ENCODE measurements around the gene CNTN6. TPM values are rescaled to one million over a fixed set of nuclear protein-coding genes. Genes with fewer than 3 reads are reported as not detected.

Gene CNTN6
- total RNA-seq, 1 experiment from 2014 or later, result not detected

GRCh38 chr3:1232276-1232675, 139.5 kb downstream of the CNTN6 start:
- Histone ChIP-seq H3K9me3 (ENCODE audit: control insufficient read depth in 1 of 2, insufficient read depth in 1 of 2, low read depth in 1 of 2, low read length in 2 of 2) (peaks cover 11 to 17% of the 10 kb centered on the region in 2 experiments; a peak in 3 of 4 replicates), H3K9ac (ENCODE audit: low read length) (no peak overlapping the region), H3K27me3 (ENCODE audit: insufficient read depth, low read length) (no peaks in the 10 kb centered on the region), H3K4me1 (ENCODE audit: control insufficient read depth in 1 of 2, insufficient read depth in 2 of 2, low read length in 2 of 2) (no peaks in the 10 kb centered on the region), H3K4me2 (ENCODE audit: low read length) (no peak overlapping the region), H3K27ac (ENCODE audit: low read depth, low read length) (no peak overlapping the region), H3K79me2 (ENCODE audit: insufficient read depth, low read length) (no peaks in the 10 kb centered on the region), H2AFZ (ENCODE audit: low read depth, low read length, poor library complexity, severe bottlenecking) (no peak overlapping the region), H3K4me3 (replicated peaks in 1 of 2; ENCODE audit: low read depth in 1 of 2, low read length in 2 of 2) (no peak overlapping the region), H3K36me3 (ENCODE audit: control insufficient read depth in 1 of 2, insufficient read depth in 2 of 2, low read length in 2 of 2) (no peaks in the 10 kb centered on the region), H4K20me1 (ENCODE audit: insufficient read depth) (no peaks in the 10 kb centered on the region), H3K9me2 (ENCODE audit: insufficient read depth) (no peaks in the 10 kb centered on the region)
- ATAC-seq (no peak), DNase-seq (ENCODE audit: low read depth, low spot score) (no peak)
- BruUV-seq (replicated peaks), result no TSS peak
- ChIA-PET CTCF (no interaction called here), RAD21 (ENCODE audit: low non-redundant PET in 1 of 2, low total read pairs in 2 of 2, uncharacterized antibody in 2 of 2, unreplicated experiment in 2 of 2) (no interaction called here), POLR2A (no interaction called here)
- intact Hi-C loops (cut with micrococcal nuclease), result no loop called here
- TF ChIP-seq ZNF274 (IDR thresholded peaks at IDR 0.05; ENCODE audit: low read depth, low read length) (no peak), TCF7L2 (IDR thresholded peaks at IDR 0.05; ENCODE audit: borderline replicate concordance, extremely low read depth, insufficient read depth, insufficient read length) (no peak), POLR2A (IDR thresholded peaks at IDR 0.05; ENCODE audit: borderline replicate concordance, extremely low read depth, insufficient read depth, insufficient read length) (no peak), POLR2AphosphoS5 (IDR thresholded peaks at IDR 0.05; ENCODE audit: low read depth, low read length) (no peak), ZBTB33 (IDR thresholded peaks at IDR 0.05; ENCODE audit: extremely low read depth, insufficient replicate concordance, low read length) (no peak), ATF3 (IDR thresholded peaks at IDR 0.05) (no peak), FOSL1 (IDR thresholded peaks at IDR 0.05; ENCODE audit: low read depth) (no peak), SRF (IDR thresholded peaks at IDR 0.05; ENCODE audit: low read depth) (no peak), ZFX (IDR thresholded peaks at IDR 0.05) (no peak), SP1 (IDR thresholded peaks at IDR 0.05; ENCODE audit: low read depth) (no peak), YY1 (IDR thresholded peaks at IDR 0.05; ENCODE audit: extremely low read depth, insufficient replicate concordance, low read depth, low read length) (no peak), CBX3 (IDR thresholded peaks at IDR 0.05; ENCODE audit: low read depth) (no peak), JUND (IDR thresholded peaks at IDR 0.05) (no peak), ELF1 (IDR thresholded peaks at IDR 0.05; ENCODE audit: borderline replicate concordance, low read depth) (no peak), MAX (IDR thresholded peaks at IDR 0.05) (no peak), RAD21 (IDR thresholded peaks at IDR 0.05; ENCODE audit: low read depth) (no peak), CTCF (IDR thresholded peaks at IDR 0.05 in 2 of 3, conservative IDR thresholded peaks at IDR 0.05 in 1 of 3; ENCODE audit: borderline replicate concordance in 1 of 3, insufficient read depth in 1 of 3, low read depth in 2 of 3, low read length in 2 of 3) (no peak)

Measured in HCT116 (cell line).